SK-N-SH (cell line): Measurements from ENCODE around the gene GALNT16. TPM values are rescaled to one million over a fixed set of nuclear protein-coding genes. Genes with fewer than 3 reads are reported as not detected.

ENCODE experiments used
- CTCF ChIA-PET: fragments of 300-600, 350-600 bp; formaldehyde crosslinking; extraction: SDS; loops from one replicate; lab custom pipeline; 2021; lab: Yijun Ruan, JAX
- POLR2A ChIA-PET: fragments of 350-600 bp; sonication (Branson Sonifier 250); formaldehyde crosslinking; extraction: SDS; loops from one replicate; lab custom pipeline; 2020; ENCODE audit warnings: antibody characterized with exemption, inconsistent platforms; lab: Yijun Ruan, JAX
- DNase-seq: peaks from one replicate; pipeline ENCODE4 v3.0.0; 2012
- H2AFZ ChIP-seq: fragments of 200-600 bp; sonication (generic); 2 replicates; pipeline ENCODE4 v1.8.1; 2016; ENCODE audit warnings: antibody characterized with exemption, mild to moderate bottlenecking, low read depth
- H3F3A ChIP-seq: fragments of 200-600 bp; sonication (generic); replicated peaks from 2 replicates; pipeline ENCODE3; 2016; ENCODE audit warnings: antibody characterized with exemption, mild to moderate bottlenecking; ENCODE audit not compliant: insufficient read depth
- H3K27ac ChIP-seq, 2 experiments: fragments of 200-500 bp in 1 of 2; fragments of 200-600 bp in 1 of 2; sonication (Bioruptor generic) in 1 of 2; sonication (generic), shearing (Covaris generic) in 1 of 2; 2 replicates each; pipeline versions ENCODE4 v1.5.1 to v1.6.1; 2014 to 2016; ENCODE audit warnings: low read depth in 2 of 2, inconsistent platforms in 1 of 2, low read length in 1 of 2, mild to moderate bottlenecking in 1 of 2, mixed read lengths in 1 of 2
- H3K27me3 ChIP-seq: fragments of 200-600 bp; sonication (generic), shearing (Covaris generic); 2 replicates; pipeline ENCODE4 v1.6.1; 2016; ENCODE audit warnings: mixed run types; ENCODE audit not compliant: insufficient read depth
- H3K36me3 ChIP-seq, 2 experiments: fragments of 200-500 bp in 1 of 2; fragments of 200-600 bp in 1 of 2; sonication (Bioruptor generic) in 1 of 2; sonication (generic) in 1 of 2; replicated peaks in 1 of 2; 2 replicates each; pipeline versions ENCODE3 to v1.5.1; 2014 to 2016; ENCODE audit warnings: low read length in 1 of 2, mild to moderate bottlenecking in 1 of 2; ENCODE audit not compliant: insufficient read depth in 2 of 2, control insufficient read depth in 1 of 2
- H3K4me1 ChIP-seq, 2 experiments: fragments of 200-500 bp in 1 of 2; fragments of 200-600 bp in 1 of 2; sonication (Bioruptor generic) in 1 of 2; sonication (generic), shearing (Covaris generic) in 1 of 2; 2 replicates each; pipeline versions ENCODE4 v1.5.1 to v1.6.1; 2014 to 2016; ENCODE audit warnings: low read depth in 1 of 2, low read length in 1 of 2, mixed run types in 1 of 2; ENCODE audit not compliant: insufficient read depth in 2 of 2, control insufficient read depth in 1 of 2
- H3K4me2 ChIP-seq: fragments of 200-600 bp; sonication (generic), shearing (Covaris generic); 2 replicates; pipeline ENCODE4 v1.6.1; 2017; ENCODE audit warnings: mixed run types
- H3K4me3 ChIP-seq, 2 experiments: fragments of 200-500 bp in 1 of 2; fragments of 200-600 bp in 1 of 2; sonication (Bioruptor generic) in 1 of 2; sonication (generic), shearing (Covaris generic) in 1 of 2; 2 replicates each; pipeline versions ENCODE4 v1.5.1 to v1.8.1; 2014 to 2016; ENCODE audit warnings: low read depth in 2 of 2, inconsistent platforms in 1 of 2, low read length in 1 of 2, mild to moderate bottlenecking in 1 of 2, mixed read lengths in 1 of 2, moderate library complexity in 1 of 2
- H3K79me2 ChIP-seq: fragments of 200-600 bp; sonication (generic); 2 replicates; pipeline ENCODE4 v1.8.1; 2017; ENCODE audit warnings: mild to moderate bottlenecking; ENCODE audit not compliant: insufficient read depth
- H3K9ac ChIP-seq: fragments of 200-600 bp; sonication (generic); 2 replicates; pipeline ENCODE4 v1.6.1; 2017; ENCODE audit warnings: mixed run types
- H3K9me2 ChIP-seq: fragments of 200-600 bp; sonication (generic); 2 replicates; pipeline ENCODE4 v1.6.1; 2017; ENCODE audit warnings: mixed run types
- H3K9me3 ChIP-seq: fragments of 200-600 bp; sonication (generic); 2 replicates; pipeline ENCODE4 v1.6.1; 2017; ENCODE audit warnings: mixed run types, mild to moderate bottlenecking, moderate library complexity
- H4K20me1 ChIP-seq: fragments of 200-600 bp; sonication (generic); 2 replicates; pipeline ENCODE4 v1.6.1; 2017; ENCODE audit warnings: mild to moderate bottlenecking, mixed run types; ENCODE audit not compliant: insufficient read depth
- EZH2phosphoT487 ChIP-seq: fragments of 200-600 bp; sonication (generic); IDR thresholded peaks from 2 replicates; pipeline ENCODE4 v1.6.1; 2017; ENCODE audit warnings: low read depth, mixed run types, mild to moderate bottlenecking, antibody characterized with exemption, moderate library complexity, borderline replicate concordance
- FOSL2 ChIP-seq: IDR thresholded peaks from 2 replicates; pipeline ENCODE4 v1.4.0; 2012; ENCODE audit warnings: low read depth, mild to moderate bottlenecking, moderate library complexity, borderline replicate concordance
- FOXJ3 ChIP-seq: sonication (generic); formaldehyde crosslinking; IDR thresholded peaks from 2 replicates; pipeline ENCODE4 v1.5.1; 2020; ENCODE audit warnings: mild to moderate bottlenecking, missing genetic modification reagents
- FOXM1 ChIP-seq: IDR thresholded peaks from 2 replicates; pipeline ENCODE4 v1.4.0; 2012; ENCODE audit warnings: low read depth, mild to moderate bottlenecking
- GABPA ChIP-seq: IDR thresholded peaks from 2 replicates; pipeline ENCODE4 v1.4.0; 2012; ENCODE audit warnings: low read depth, mild to moderate bottlenecking
- JUND ChIP-seq: IDR thresholded peaks from 2 replicates; pipeline ENCODE4 v1.4.0; 2012
- MEF2A ChIP-seq: IDR thresholded peaks from 2 replicates; pipeline ENCODE4 v1.4.0; 2012; ENCODE audit warnings: low read depth, borderline replicate concordance
- NFIC ChIP-seq: IDR thresholded peaks from 2 replicates; pipeline ENCODE4 v1.4.0; 2012; ENCODE audit warnings: borderline replicate concordance
- POLR2AphosphoS5 ChIP-seq: IDR thresholded peaks from 2 replicates; pipeline ENCODE4 v1.6.1; 2012; ENCODE audit warnings: low read depth, low read length
- RAD21 ChIP-seq: IDR thresholded peaks from 2 replicates; pipeline ENCODE4 v1.6.1; 2012; ENCODE audit warnings: mild to moderate bottlenecking, low read length
- RCOR1 ChIP-seq: fragments of 150-350 bp; IDR thresholded peaks from 2 replicates; pipeline ENCODE4 v1.6.1; 2017; ENCODE audit warnings: antibody characterized with exemption, low read length
- RFX5 ChIP-seq: IDR thresholded peaks from 2 replicates; pipeline ENCODE4 v1.6.1; 2012; ENCODE audit warnings: mild to moderate bottlenecking, improper control_type of control experiment, low read length
- RXRA ChIP-seq: IDR thresholded peaks from 2 replicates; pipeline ENCODE4 v1.4.0; 2012; ENCODE audit warnings: low read depth, mild to moderate bottlenecking, borderline replicate concordance
- SIN3A ChIP-seq: IDR thresholded peaks from 2 replicates; pipeline ENCODE4 v1.6.1; 2012; ENCODE audit warnings: low read depth, mild to moderate bottlenecking, low read length, moderate library complexity, borderline replicate concordance
- TAF1 ChIP-seq: IDR thresholded peaks from 2 replicates; pipeline ENCODE4 v1.6.1; 2012; ENCODE audit warnings: low read depth, mild to moderate bottlenecking, low read length, moderate library complexity, borderline replicate concordance
- TCF12 ChIP-seq: IDR thresholded peaks from 2 replicates; pipeline ENCODE4 v1.4.0; 2012
- YY1 ChIP-seq: IDR thresholded peaks from 2 replicates; pipeline ENCODE4 v1.4.0; 2012; ENCODE audit warnings: low read depth, mild to moderate bottlenecking
- ZBTB33 ChIP-seq: IDR thresholded peaks from 2 replicates; pipeline ENCODE4 v1.4.0; 2012; ENCODE audit warnings: low read depth, borderline replicate concordance
- WGBS: methylation state at CpG from one replicate; pipeline ENCODE4 v1.1.6; 2017; ENCODE audit warnings: low lambda C conversion rate; 5-methylcytosine and 5-hydroxymethylcytosine counted together
- polyA plus RNA-seq, 3 experiments: library from polyadenylated mRNA; depleted of rRNA; stranded (reverse); fragments of >200 nt; gene quantifications; 2 replicates each; pipeline ENCODE4 v1.2.3, GENCODE V29; 2012
- TF ChIP-seq, protein P1 (sequence below): IDR thresholded peaks from 2 replicates; pipeline ENCODE4 v1.4.0; 2012; ENCODE audit warnings: low read depth, borderline replicate concordance
- TF ChIP-seq, protein P2 (sequence below): IDR thresholded peaks from 2 replicates; pipeline ENCODE4 v1.4.0; 2012; ENCODE audit warnings: low read depth

The GALNT16 gene
- polyA plus RNA-seq, 1 of the 3 experiments (the other 2 are of a cell fraction): 17.0 TPM

GRCh38 chr14:69395929-69396328, 136.0 kb downstream of the GALNT16 start:
- Histone ChIP-seq H3K79me2 (peaks cover 94% of the 10 kb centered on the region), H3F3A (peaks cover 3% of the 10 kb centered on the region), H3K36me3 (peaks cover 45 to 62% of the 10 kb centered on the region in 2 experiments), H3K4me1 (peaks cover 13 to 17% of the 10 kb centered on the region in 2 experiments; a peak in 3 of 4 replicates), H3K4me2 (0 out of 2 replicates have a peak overlapping the region, but pooled peaks have one; percentile 90), H3K27ac (no peak overlapping the region), H2AFZ (no peak overlapping the region), H3K4me3 (no peak overlapping the region), H4K20me1 (peaks cover 68% of the 10 kb centered on the region), H3K9ac (no peak overlapping the region), H3K9me2 (no peaks in the 10 kb centered on the region), H3K27me3 (no peaks in the 10 kb centered on the region), H3K9me3 (no peaks in the 10 kb centered on the region)
- POLR2A ChIA-PET: interaction anchor here (1.6 kb wide), 1 partner anchor 64 kb away, joined by 3 read pairs; no protein-coding TSS in a partner anchor
- WGBS: 76% methylated on average over 4 of the region's 4 CpGs
- no peak for TF ChIP-seq RCOR1
- TF ChIP-seq FOSL2: no peak
- no peak for TF ChIP-seq TCF12
- no peak for TF ChIP-seq ZBTB33
- TF ChIP-seq SIN3A: no peak
- no peak for TF ChIP-seq RAD21
- TF ChIP-seq MEF2A: no peak
- TF ChIP-seq POLR2AphosphoS5: no peak
- no peak for TF ChIP-seq GABPA
- TF ChIP-seq RFX5: no peak
- no peak for TF ChIP-seq FOXJ3 (CRISPR knock-in tag)
- no peak for DNase-seq
- CTCF ChIA-PET: interaction anchor here (1.7 to 2.6 kb wide), 3 partner anchors 11 to 154 kb away, joined by 7 to 13 read pairs (median 8); no protein-coding TSS in a partner anchor

DNA sequence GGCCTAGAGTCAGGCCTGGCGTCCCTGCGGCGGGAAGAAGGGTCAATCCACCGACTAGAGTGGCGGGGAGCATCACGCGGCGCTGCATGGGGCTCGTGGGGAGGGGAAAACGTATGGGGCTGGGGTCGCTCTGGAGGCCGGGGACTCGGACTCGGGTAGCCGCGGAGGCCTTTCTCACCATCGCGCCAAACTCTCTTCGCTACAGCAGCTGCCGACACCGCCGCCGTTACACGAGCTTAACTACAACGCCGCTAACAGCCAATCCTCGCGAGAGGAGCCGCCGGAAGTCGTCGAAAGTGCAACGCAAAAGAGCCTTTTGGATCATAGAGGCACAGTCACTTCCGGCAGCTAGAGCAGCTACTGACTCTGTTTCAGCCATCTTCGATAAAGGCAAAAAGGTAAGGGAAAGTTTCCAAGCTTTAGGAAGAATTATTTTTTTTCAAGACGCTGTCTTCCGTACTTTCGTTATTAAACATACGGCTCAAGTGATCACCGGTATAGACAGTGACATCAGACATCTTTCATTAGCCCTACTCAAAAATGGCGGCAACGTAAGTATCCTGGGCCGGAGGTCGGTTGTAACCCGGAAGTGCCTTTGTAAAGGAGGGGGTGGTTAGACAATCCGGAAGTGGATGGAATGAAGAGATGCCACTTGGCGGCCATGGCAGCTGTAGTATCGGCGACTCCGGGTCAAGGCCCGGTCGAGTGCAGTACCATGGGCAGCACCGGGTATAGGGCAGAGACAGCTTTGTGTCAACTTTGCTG, 138.3 kb downstream of the GALNT16 start, which contains the start of the genes ERH and SLC39A9:
Gene ERH (minus strand): TSS at position 247 of the 765 bp plus-strand sequence. CDS start 66 bp downstream, at position 181.
Gene SLC39A9 (plus strand): TSS at position 640 of the 765 bp plus-strand sequence. CDS start 678 bp downstream, outside the sequence.
- H3F3A ChIP-seq: peaks cover 3% of the 10 kb centered on the region
- DNase-seq: peak; percentile 91
- H3K9ac ChIP-seq: peak within 1 kb of the TSS; percentile 99
- H3K36me3 ChIP-seq: peaks cover 27 to 39% of the 10 kb centered on the region in 2 experiments
- no peaks in the 10 kb centered on the region for H3K9me3 ChIP-seq
- no peaks in the 10 kb centered on the region for H3K27me3 ChIP-seq
- H3K79me2 ChIP-seq: peaks cover 93% of the 10 kb centered on the region
- H3K4me3 ChIP-seq: peak within 1 kb of the TSS; percentile 83 to 93
- H3K4me1 ChIP-seq: peaks cover 13 to 25% of the 10 kb centered on the region in 2 experiments; a peak in 3 of 4 replicates
- peak within 1 kb of the TSS; percentile 90 for H3K4me2 ChIP-seq
- H3K27ac ChIP-seq: peak within 1 kb of the TSS; percentile 93 to 98
- 2% methylated on average over 21 of the region's 53 CpGs for WGBS
- no peaks in the 10 kb centered on the region for H3K9me2 ChIP-seq
- H4K20me1 ChIP-seq: peaks cover 66% of the 10 kb centered on the region
- peak within 1 kb of the TSS; percentile 77; the same call in 1 of the 2 replicates for H2AFZ ChIP-seq
- CTCF ChIA-PET: interaction anchor here (0.7 to 2.6 kb wide), 9 partner anchors 61 to 535 kb away, joined by 3 to 13 read pairs (median 3); no protein-coding TSS in a partner anchor
- POLR2A ChIA-PET: interaction anchor here (0.6 to 1.4 kb wide), 5 partner anchors 46 to 245 kb away, joined by 3 to 5 read pairs (median 3); partner anchors contain the start of gene DCAF5
- TF ChIP-seq POLR2AphosphoS5 (peak; percentile 92), NFIC (no peak), EZH2phosphoT487 (no peak), YY1 (peak; percentile 98), JUND (no peak), ZBTB33 (peak; percentile 98), RXRA (no peak), TAF1 (peak; percentile 88), FOSL2 (no peak), GABPA (peak; percentile 92), FOXM1 (no peak)
- TF ChIP-seq, protein P1, sequence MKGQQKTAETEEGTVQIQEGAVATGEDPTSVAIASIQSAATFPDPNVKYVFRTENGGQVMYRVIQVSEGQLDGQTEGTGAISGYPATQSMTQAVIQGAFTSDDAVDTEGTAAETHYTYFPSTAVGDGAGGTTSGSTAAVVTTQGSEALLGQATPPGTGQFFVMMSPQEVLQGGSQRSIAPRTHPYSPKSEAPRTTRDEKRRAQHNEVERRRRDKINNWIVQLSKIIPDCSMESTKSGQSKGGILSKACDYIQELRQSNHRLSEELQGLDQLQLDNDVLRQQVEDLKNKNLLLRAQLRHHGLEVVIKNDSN: no peak
- TF ChIP-seq, protein P2, sequence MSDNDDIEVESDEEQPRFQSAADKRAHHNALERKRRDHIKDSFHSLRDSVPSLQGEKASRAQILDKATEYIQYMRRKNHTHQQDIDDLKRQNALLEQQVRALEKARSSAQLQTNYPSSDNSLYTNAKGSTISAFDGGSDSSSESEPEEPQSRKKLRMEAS: peak; percentile 15; the same call in 1 of the 2 replicates
